Measurements from ENCODE around the gene LRRC23.

DNA sequence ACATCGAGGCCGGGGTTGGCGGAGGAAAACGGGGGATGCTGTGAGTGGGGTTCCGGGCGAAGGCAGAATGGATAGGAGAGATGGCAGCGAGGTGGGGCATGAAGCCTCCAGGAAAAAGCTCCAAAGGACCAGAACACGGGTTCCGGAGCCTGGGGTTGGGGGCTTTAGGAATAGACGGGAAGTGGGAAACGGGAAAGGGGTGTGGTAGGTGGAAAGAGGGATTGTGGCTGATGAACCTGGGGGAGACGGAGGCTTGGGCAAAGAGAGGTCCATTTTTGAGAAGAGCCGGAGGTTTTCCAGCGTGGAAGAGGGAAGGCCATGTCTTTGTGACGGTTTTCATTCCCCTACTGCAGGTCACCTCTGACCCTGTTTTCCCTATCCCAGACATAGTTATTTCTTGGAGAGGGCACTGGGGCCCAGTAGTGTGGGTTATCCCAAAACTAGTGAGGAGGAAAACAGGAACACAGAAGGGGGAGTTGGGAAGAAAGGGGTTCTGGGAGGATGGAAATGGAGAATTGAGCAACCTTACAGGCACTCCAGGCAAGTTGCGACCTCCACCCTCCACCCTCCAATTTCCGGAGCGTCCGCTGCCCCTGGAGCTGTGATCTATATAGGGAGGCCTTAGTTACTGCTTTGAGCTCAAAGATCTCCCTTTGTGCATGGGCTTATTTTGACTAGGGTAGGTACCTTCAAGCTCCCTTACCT, 24.2 kb downstream of the LRRC23 start:
- TF ChIP-seq EZH2phosphoT487 (IDR thresholded peaks at IDR 0.05; ENCODE audit: insufficient read depth, low read depth) (no peak), EZH2 (IDR thresholded peaks at IDR 0.05; ENCODE audit: insufficient read depth, poor library complexity, severe bottlenecking) (no peak)

Measured in GM23248 (cell line).